Vagina (tissue), 2 donors: ENCODE data around the gene BTBD6.
"Not testable (repeated sequence)": the region's sequence is repeated elsewhere in the genome, so short reads cannot be mapped to it uniquely, and the experiment has no call there.

Source experiments
- CTCF ChIP-seq, 3 experiments: fragments of 450-650 bp in 2 of 3; fragments of 200-600 bp in 1 of 3; sonication (generic) in 1 of 3; IDR thresholded peaks; one replicate each; pipeline ENCODE4 v1.5.1; 2017 to 2019; ENCODE audit warnings: antibody characterized with exemption in 3 of 3, mild to moderate bottlenecking in 2 of 3, moderate library complexity in 2 of 3
- POLR2AphosphoS5 ChIP-seq, 2 donors: sonication (generic); formaldehyde crosslinking; IDR thresholded peaks; one replicate each; pipeline ENCODE4 v1.9.0; 2017; ENCODE audit warnings: antibody characterized with exemption in 2 of 2, mild to moderate bottlenecking in 2 of 2, low read depth in 1 of 2; ENCODE audit not compliant: insufficient read depth in 1 of 2

GRCh38 chr14:105297311-105297710 is 49.0 kb downstream of the BTBD6 start:
- not testable (repeated sequence) for TF ChIP-seq CTCF (IDR thresholded peaks at IDR 0.05); POLR2AphosphoS5 (IDR thresholded peaks at IDR 0.05; ENCODE audit: insufficient read depth in 1 of 2, low read depth in 1 of 2)
